ENCODE results near the gene CLTA. TPM values are rescaled to one million over a fixed set of nuclear protein-coding genes. Genes with fewer than 3 reads are reported as not detected.

CLTA gene
- total and polyA plus RNA-seq, 10 of the 15 experiments (the other 5 are each of a cell fraction or from before 2014, with no cell fraction given): 49.0 to 241 (median 168) TPM

DNA sequence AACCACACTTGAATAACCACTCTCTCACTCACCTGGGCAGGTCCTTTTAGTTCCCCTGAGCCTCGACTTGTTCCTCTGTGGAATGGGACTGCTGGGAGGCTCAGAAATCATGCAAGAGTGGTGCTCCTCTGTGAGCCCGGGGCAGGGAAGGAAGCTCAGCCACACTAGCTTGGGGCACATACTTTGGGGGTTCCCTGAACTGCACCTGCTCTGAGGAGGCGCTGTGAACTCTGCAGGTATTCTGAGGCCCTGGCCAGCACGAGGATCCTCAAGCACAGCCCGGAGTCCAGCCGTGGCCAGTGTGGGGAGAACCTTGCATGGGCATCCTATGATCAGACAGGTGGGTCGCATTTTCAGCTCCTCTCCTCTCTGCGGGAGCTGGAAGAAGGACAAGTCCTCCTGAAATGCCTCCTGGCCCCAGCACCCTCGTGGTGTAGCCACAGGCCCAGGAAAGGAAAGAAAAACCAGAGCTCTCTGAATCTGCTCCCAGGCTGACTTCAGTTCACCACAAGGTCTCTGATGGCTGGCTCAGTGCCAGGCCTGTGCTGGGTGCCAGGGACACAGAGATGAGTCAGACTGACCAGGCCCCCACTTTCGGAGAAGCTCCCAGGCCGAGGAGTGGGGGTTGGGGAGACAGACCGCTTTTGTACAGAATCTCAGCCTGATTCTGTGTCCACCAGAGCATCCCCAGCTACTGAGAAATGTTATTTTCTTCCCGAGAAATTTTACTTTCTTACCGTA is 42.2 kb upstream of the CLTA start:
- ChIA-PET RAD21 (ENCODE audit: unreplicated experiment) (interaction anchor here (1.0 kb wide), 1 partner anchor 18 kb away, joined by 4 read pairs; no protein-coding TSS in a partner anchor), POLR2A (no interaction called here), CTCF (interaction anchor here (0.6 to 1.7 kb wide), 4 partner anchors 18 to 158 kb away, joined by 3 to 8 read pairs (median 4); no protein-coding TSS in a partner anchor), SMC1A (ENCODE audit: uncharacterized antibody, unreplicated experiment) (interaction anchor here (1.4 to 1.5 kb wide), 2 partner anchors 20 to 44 kb away, joined by 5 read pairs; partner anchors contain the start of gene CCIN)
- Histone ChIP-seq H4K20me1 (ENCODE audit: control insufficient read depth, insufficient read depth) (no peaks in the 10 kb centered on the region), H3K79me2 (ENCODE audit: control insufficient read depth, insufficient read depth, low read length) (no peaks in the 10 kb centered on the region), H2AFZ (ENCODE audit: control insufficient read depth, low read depth, low read length) (no peak overlapping the region), H3K36me3 (ENCODE audit: control insufficient read depth in 2 of 2, insufficient read depth in 2 of 2, low read length in 1 of 2) (no peaks in the 10 kb centered on the region), H3K4me2 (ENCODE audit: control insufficient read depth, insufficient read depth) (peak overlapping the region; percentile 53), H3K4me1 (ENCODE audit: control insufficient read depth, insufficient read depth, low read length) (peaks cover 70% of the 10 kb centered on the region), H3K27me3 (replicated peaks in 1 of 2; ENCODE audit: control insufficient read depth in 2 of 2, insufficient read depth in 2 of 2, low read length in 1 of 2) (no peaks in the 10 kb centered on the region), H3K9me3 (replicated peaks; ENCODE audit: control insufficient read depth, insufficient read depth, low read length) (peaks cover 4% of the 10 kb centered on the region; the same call in 1 of the 3 replicates), H3K4me3 (no peak overlapping the region), H3K27ac (ENCODE audit: control insufficient read depth, insufficient read depth) (no peak overlapping the region; the same call in none of the 2 replicates), H3K9ac (ENCODE audit: control insufficient read depth, insufficient read depth, low read length) (no peak overlapping the region)
- ATAC-seq: peak; percentile 80
- intact Hi-C loops (cut with micrococcal nuclease; ENCODE audit: unreplicated experiment) (no loop called here), in situ Hi-C loops (cut with MboI) (no loop called here)
- no TSS peak for BruUV-seq (replicated peaks)
- DNase-seq (ENCODE audit: low read depth, low spot score): peak; percentile 76
- FAIRE-seq: no peak
- WGBS (ENCODE audit: insufficient coverage, insufficient replicate concordance, low lambda C conversion rate, missing lambda C conversion rate): 6% methylated on average over 14 of the region's 14 CpGs
- TF ChIP-seq, protein P1, sequence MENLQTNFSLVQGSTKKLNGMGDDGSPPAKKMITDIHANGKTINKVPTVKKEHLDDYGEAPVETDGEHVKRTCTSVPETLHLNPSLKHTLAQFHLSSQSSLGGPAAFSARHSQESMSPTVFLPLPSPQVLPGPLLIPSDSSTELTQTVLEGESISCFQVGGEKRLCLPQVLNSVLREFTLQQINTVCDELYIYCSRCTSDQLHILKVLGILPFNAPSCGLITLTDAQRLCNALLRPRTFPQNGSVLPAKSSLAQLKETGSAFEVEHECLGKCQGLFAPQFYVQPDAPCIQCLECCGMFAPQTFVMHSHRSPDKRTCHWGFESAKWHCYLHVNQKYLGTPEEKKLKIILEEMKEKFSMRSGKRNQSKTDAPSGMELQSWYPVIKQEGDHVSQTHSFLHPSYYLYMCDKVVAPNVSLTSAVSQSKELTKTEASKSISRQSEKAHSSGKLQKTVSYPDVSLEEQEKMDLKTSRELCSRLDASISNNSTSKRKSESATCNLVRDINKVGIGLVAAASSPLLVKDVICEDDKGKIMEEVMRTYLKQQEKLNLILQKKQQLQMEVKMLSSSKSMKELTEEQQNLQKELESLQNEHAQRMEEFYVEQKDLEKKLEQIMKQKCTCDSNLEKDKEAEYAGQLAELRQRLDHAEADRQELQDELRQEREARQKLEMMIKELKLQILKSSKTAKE (IDR thresholded peaks at IDR 0.05; ENCODE audit: low read depth, poor library complexity, severe bottlenecking): peak; percentile 53
- TF ChIP-seq CBX5 (IDR thresholded peaks at IDR 0.05; ENCODE audit: low read depth) (no peak), RAD21 (IDR thresholded peaks at IDR 0.05; ENCODE audit: insufficient read depth, low read depth, low read length) (0 out of 2 replicates have a peak, but pooled peaks have one; percentile 5), SP1 (IDR thresholded peaks at IDR 0.05; ENCODE audit: low read depth, low read length) (peak; percentile 23), TCF12 (IDR thresholded peaks at IDR 0.05; ENCODE audit: low read depth, low read length) (peak; percentile 53; the same call in 1 of the 2 replicates), NR2F1 (conservative IDR thresholded peaks at IDR 0.05) (no peak), SIN3A (IDR thresholded peaks at IDR 0.05; ENCODE audit: low read depth, low read length) (no peak), CREB1 (IDR thresholded peaks at IDR 0.05; ENCODE audit: low read depth) (peak; percentile 47; the same call in 1 of the 2 replicates), PML (IDR thresholded peaks at IDR 0.05; ENCODE audit: low read length) (0 out of 2 replicates have a peak, but pooled peaks have one; percentile 25), NFXL1 (IDR thresholded peaks at IDR 0.05; ENCODE audit: borderline replicate concordance) (no peak), RB1 (IDR thresholded peaks at IDR 0.05; ENCODE audit: borderline replicate concordance) (no peak), NFIC (IDR thresholded peaks at IDR 0.05; ENCODE audit: low read depth, low read length) (peak; percentile 69), SRF (IDR thresholded peaks at IDR 0.05; ENCODE audit: low read depth in 2 of 2, low read length in 2 of 2) (0 out of 4 replicates have a peak, but pooled peaks of 1 of the 2 experiments have one; percentile 27), ZBED1 (IDR thresholded peaks at IDR 0.05; ENCODE audit: borderline replicate concordance) (no peak), SMAD1 (IDR thresholded peaks at IDR 0.05; ENCODE audit: low read depth, partially characterized antibody) (peak; percentile 94), MEF2B (IDR thresholded peaks at IDR 0.05; ENCODE audit: partially characterized antibody, poor library complexity, severe bottlenecking) (no peak)
- TF ChIP-seq, protein P2, sequence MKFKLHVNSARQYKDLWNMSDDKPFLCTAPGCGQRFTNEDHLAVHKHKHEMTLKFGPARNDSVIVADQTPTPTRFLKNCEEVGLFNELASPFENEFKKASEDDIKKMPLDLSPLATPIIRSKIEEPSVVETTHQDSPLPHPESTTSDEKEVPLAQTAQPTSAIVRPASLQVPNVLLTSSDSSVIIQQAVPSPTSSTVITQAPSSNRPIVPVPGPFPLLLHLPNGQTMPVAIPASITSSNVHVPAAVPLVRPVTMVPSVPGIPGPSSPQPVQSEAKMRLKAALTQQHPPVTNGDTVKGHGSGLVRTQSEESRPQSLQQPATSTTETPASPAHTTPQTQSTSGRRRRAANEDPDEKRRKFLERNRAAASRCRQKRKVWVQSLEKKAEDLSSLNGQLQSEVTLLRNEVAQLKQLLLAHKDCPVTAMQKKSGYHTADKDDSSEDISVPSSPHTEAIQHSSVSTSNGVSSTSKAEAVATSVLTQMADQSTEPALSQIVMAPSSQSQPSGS (IDR thresholded peaks at IDR 0.05; ENCODE audit: low read length): peak; percentile 70; the same call in 1 of the 2 replicates
- TF ChIP-seq, protein P3, sequence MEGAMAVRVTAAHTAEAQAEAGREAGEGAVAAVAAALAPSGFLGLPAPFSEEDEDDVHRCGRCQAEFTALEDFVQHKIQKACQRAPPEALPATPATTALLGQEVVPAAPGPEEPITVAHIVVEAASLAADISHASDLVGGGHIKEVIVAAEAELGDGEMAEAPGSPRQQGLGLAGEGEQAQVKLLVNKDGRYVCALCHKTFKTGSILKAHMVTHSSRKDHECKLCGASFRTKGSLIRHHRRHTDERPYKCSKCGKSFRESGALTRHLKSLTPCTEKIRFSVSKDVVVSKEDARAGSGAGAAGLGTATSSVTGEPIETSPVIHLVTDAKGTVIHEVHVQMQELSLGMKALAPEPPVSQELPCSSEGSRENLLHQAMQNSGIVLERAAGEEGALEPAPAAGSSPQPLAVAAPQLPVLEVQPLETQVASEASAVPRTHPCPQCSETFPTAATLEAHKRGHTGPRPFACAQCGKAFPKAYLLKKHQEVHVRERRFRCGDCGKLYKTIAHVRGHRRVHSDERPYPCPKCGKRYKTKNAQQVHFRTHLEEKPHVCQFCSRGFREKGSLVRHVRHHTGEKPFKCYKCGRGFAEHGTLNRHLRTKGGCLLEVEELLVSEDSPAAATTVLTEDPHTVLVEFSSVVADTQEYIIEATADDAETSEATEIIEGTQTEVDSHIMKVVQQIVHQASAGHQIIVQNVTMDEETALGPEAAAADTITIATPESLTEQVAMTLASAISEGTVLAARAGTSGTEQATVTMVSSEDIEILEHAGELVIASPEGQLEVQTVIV (IDR thresholded peaks at IDR 0.05; ENCODE audit: borderline replicate concordance, partially characterized antibody): no peak
